BLaER1 treated with 17β-estradiol and CSF1 and Interleukin-3, amounts not matched to agents 10 nM and 100 nM (cell line): ENCODE measurements around the gene G6PC1.
A peak's percentile ranks its signal among the peaks of the same experiment; 100 is the strongest.
"Not testable (repeated sequence)": the region's sequence is repeated elsewhere in the genome, so short reads cannot be mapped to it uniquely, and the experiment has no call there.

Experiments used
- H3K27ac ChIP-seq, 11 experiments: shearing (Covaris generic); formaldehyde crosslinking; 2 replicates each; pipeline ENCODE4 v1.8.1; 2022
- H3K27me3 ChIP-seq, 11 experiments: shearing (Covaris generic); formaldehyde crosslinking; 2 replicates each; pipeline ENCODE4 v1.8.1; 2022
- H3K36me3 ChIP-seq, 11 experiments: shearing (Covaris generic); formaldehyde crosslinking; 2 replicates each; pipeline ENCODE4 v1.8.1; 2022
- H3K4me1 ChIP-seq, 10 experiments: shearing (Covaris generic); formaldehyde crosslinking; 2 replicates each; pipeline ENCODE4 v1.8.1; 2022
- H3K4me2 ChIP-seq, 11 experiments: shearing (Covaris generic); formaldehyde crosslinking; 2 replicates each; pipeline ENCODE4 v1.8.1; 2022
- H3K4me3 ChIP-seq, 10 experiments: shearing (Covaris generic); formaldehyde crosslinking; 2 replicates each; pipeline ENCODE4 v1.8.1; 2022
- H3K9ac ChIP-seq, 11 experiments: shearing (Covaris generic); formaldehyde crosslinking; 2 replicates each; pipeline ENCODE4 v1.8.1; 2022
- H3K9me3 ChIP-seq, 11 experiments: shearing (Covaris generic); formaldehyde crosslinking; replicated peaks in 1 of 11; 2 replicates each; pipeline ENCODE4 v1.8.1; 2022
- H4K20me1 ChIP-seq, 11 experiments: shearing (Covaris generic); formaldehyde crosslinking; 2 replicates each; pipeline ENCODE4 v1.8.1; 2022
- Cebpa-rat ChIP-seq, 11 experiments: shearing (Covaris generic); IDR thresholded peaks; 2 replicates each; pipeline ENCODE4 v1.8.1; 2022

G6PC1 gene

DNA sequence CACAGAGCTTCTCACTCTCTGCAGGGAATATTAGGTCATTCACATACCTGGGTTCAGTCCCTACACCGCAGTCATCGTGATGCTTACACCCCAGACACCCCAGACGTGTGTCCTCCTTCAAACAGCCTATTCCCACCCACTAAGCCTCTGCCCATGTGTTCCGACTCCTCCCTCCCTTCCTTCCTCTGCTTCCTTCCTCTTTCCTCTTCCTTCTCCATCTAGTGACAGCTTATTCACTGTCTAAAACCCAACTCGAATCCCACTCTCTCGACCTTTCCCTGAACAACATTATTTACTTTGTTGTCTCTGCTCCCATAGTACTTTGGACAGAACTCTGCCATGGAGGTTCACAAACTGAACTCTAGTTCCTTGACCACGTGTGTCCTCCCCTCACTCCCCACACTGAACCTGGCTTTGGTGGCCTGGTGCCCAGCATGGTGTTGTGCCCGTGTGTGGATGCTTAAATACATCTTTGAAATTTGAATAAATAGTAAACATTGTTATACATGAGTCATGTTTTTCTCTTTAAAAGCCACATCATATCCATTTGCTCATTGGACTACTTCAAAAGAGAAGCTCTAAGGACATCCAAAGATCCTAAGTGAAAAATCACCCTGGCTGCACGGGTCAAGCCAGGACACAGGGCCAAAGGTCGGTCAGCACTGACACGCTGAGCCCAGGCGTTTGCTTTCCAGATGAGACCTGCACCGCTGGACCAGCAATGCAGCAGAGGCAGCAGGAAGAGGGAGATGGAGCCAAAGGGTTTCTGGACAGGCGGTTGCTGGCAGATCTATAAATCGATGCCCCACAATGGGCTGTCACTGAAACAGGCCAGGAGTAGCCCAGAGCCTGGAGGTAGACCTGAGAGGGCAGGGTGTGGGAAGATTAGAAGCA, 14.1 kb upstream of the G6PC1 start:
- no peaks in the 10 kb centered on the region for H3K36me3 ChIP-seq
- H4K20me1 ChIP-seq = no peaks in the 10 kb centered on the region
- H3K27ac ChIP-seq = peak overlapping the region in 2 of 11 experiments; percentile 40 to 52; a peak in 4 of 22 replicates
- peak overlapping the region in 1 of 11 experiments; percentile 33; a peak in 1 of 22 replicates for H3K9ac ChIP-seq
- H3K4me2 ChIP-seq = peak overlapping the region; percentile 53 to 84 (median 76)
- peak overlapping the region in 1 of 10 experiments; percentile 22; a peak in 1 of 20 replicates for H3K4me3 ChIP-seq
- H3K4me1 ChIP-seq = peaks cover 13 to 62% (median 35%) of the 10 kb centered on the region in 10 experiments
- no peaks in the 10 kb centered on the region for H3K27me3 ChIP-seq
- TF ChIP-seq Cebpa-rat (IDR thresholded peaks at IDR 0.05) = no peak
- no peaks in the 10 kb centered on the region for H3K9me3 ChIP-seq

GRCh38 chr17:42889809-42890208, 10.8 kb upstream of the G6PC1 start:
- H3K4me3 ChIP-seq = no peak overlapping the region
- H3K4me1 ChIP-seq = peaks cover 26 to 86% (median 66%) of the 10 kb centered on the region in 10 experiments
- H3K4me2 ChIP-seq = no peak overlapping the region
- no peaks in the 10 kb centered on the region for H4K20me1 ChIP-seq
- no peak overlapping the region for H3K9ac ChIP-seq
- TF ChIP-seq Cebpa-rat (IDR thresholded peaks at IDR 0.05) = no peak
- no peaks in the 10 kb centered on the region for H3K36me3 ChIP-seq
- H3K27ac ChIP-seq = no peak overlapping the region
- H3K27me3 ChIP-seq = no peaks in the 10 kb centered on the region
- H3K9me3 ChIP-seq = no peaks in the 10 kb centered on the region

- no peaks in the 10 kb centered on the region for H4K20me1 ChIP-seq
- H3K4me2 ChIP-seq = peak overlapping the region in 8 of 11 experiments; percentile 67 to 91 (median 83); a peak in 14 of 22 replicates
- TF ChIP-seq Cebpa-rat (IDR thresholded peaks at IDR 0.05) = no peak
- H3K9me3 ChIP-seq = no peaks in the 10 kb centered on the region
- no peak overlapping the region for H3K4me3 ChIP-seq
- H3K9ac ChIP-seq = peak overlapping the region in 4 of 11 experiments; percentile 13 to 44 (median 22); a peak in 4 of 22 replicates
- peaks cover 16 to 86% (median 60%) of the 10 kb centered on the region in 10 experiments for H3K4me1 ChIP-seq
- peak overlapping the region in 9 of 11 experiments; percentile 11 to 80 (median 66); a peak in 17 of 22 replicates for H3K27ac ChIP-seq
- no peaks in the 10 kb centered on the region for H3K36me3 ChIP-seq
- H3K27me3 ChIP-seq = no peaks in the 10 kb centered on the region
These were observed 9.0 kb upstream of the G6PC1 start for GRCh38 chr17:42891539-42892152.

DNA sequence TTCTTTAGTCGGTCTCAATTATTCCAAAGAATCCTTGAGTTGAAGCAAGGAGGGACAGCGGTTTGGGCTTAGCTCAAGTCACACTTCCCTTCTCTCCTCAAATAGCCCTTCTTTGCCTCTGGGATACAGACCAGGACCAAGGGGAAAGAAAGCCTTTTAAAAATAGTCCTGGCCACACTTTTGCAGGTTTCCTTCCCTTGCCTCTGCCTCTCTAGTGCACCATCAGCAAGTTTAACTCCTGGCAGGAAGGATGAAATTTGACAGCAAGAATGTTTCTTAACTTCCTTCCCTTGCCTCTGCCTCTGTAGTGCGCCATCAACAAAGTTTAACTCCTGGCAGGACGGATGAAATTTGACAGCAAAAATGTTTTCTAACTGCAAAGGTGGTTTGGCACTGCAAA, 7.2 kb upstream of the G6PC1 start:
- peak overlapping the region; percentile 11 to 80 (median 64); a peak in 20 of 22 replicates for H3K27ac ChIP-seq
- no peaks in the 10 kb centered on the region for H3K9me3 ChIP-seq
- H3K4me3 ChIP-seq = peak overlapping the region in 6 of 10 experiments; percentile 15 to 49 (median 36); a peak in 7 of 20 replicates
- no peaks in the 10 kb centered on the region for H3K27me3 ChIP-seq
- TF ChIP-seq Cebpa-rat (IDR thresholded peaks at IDR 0.05) = 0 out of 22 replicates have a peak, but pooled peaks of 1 of the 11 experiments have one; percentile 23
- peak overlapping the region; percentile 52 to 91 (median 83) for H3K4me2 ChIP-seq
- H3K4me1 ChIP-seq = peaks cover 12 to 72% (median 51%) of the 10 kb centered on the region in 10 experiments
- H3K36me3 ChIP-seq = no peaks in the 10 kb centered on the region
- H4K20me1 ChIP-seq = no peaks in the 10 kb centered on the region
- peak overlapping the region in 10 of 11 experiments; percentile 11 to 71 (median 55); a peak in 16 of 22 replicates for H3K9ac ChIP-seq

DNA sequence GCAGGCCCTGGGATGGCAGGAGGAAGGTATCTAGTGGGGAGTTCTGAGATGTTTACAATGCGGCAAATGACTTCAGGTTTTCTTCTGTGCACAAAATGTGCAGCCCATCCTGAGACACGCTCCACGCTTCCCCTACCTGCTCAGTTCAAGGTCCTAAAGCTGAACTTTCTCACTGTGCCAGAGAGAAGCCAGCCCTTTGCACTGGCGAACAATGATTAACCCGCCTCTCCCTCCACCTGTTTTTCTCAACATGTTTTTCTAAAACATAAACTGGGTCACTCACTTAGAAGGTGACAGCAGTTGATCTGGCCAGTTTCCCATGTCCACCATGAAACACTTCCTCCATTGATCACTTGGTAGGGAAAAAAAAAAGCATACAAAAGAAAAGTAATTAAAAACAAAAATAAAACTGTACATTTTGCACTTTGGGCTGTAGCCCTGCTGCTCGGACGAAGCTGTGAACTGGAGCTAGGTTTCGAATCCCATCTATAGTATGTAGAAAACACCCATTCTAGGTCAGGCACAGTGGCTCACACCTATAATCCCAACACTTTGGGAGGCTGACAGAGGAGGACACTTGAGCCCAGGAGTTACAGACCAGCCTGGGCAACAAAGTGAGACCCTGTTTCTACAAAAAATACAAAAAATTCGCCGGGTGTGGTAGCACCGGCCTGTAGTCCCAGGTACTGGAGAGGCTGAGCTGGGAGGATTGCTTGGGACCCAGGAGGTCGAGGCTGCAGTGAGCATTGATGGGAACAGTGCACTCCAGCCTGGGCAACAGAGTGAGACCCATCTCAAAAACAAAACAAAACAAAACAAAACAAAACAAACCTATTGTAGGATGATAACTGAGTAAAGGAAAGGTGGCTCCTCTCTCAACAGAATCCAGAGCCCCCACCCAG, 6.1 kb upstream of the G6PC1 start:
- H3K9ac ChIP-seq = peak overlapping the region in 2 of 11 experiments; percentile 50 to 71; a peak in 3 of 22 replicates
- peaks cover 12 to 67% (median 49%) of the 10 kb centered on the region in 10 experiments for H3K4me1 ChIP-seq
- H3K36me3 ChIP-seq = no peaks in the 10 kb centered on the region
- no peaks in the 10 kb centered on the region for H3K27me3 ChIP-seq
- H3K9me3 ChIP-seq = no peaks in the 10 kb centered on the region
- H3K27ac ChIP-seq = peak overlapping the region in 10 of 11 experiments; percentile 15 to 80 (median 65); a peak in 15 of 22 replicates
- 0 out of 20 replicates have a peak overlapping the region, but pooled peaks of 1 of the 10 experiments have one; percentile 1 for H3K4me3 ChIP-seq
- H3K4me2 ChIP-seq = peak overlapping the region in 10 of 11 experiments; percentile 67 to 91 (median 83); a peak in 19 of 22 replicates
- no peak for TF ChIP-seq Cebpa-rat (IDR thresholded peaks at IDR 0.05)
- no peaks in the 10 kb centered on the region for H4K20me1 ChIP-seq

DNA sequence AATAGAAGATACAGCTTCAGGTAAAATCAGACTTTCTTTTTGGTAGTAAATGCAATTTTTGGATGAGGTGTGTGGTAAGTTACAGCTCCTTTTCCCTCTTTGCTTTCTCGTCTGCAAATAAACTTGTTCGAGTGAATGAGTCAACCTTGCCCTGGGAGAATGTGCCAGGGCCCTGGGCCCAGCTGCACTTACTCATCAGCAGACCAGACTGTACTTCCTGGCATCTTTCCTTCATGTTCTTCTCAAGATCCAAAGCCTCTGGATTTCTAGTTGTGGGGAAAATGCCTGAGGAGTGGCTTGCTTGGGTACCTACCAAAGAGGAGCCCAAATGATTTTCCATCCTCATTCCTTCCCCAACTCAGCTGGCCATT, 5.4 kb upstream of the G6PC1 start:
- Histone ChIP-seq H3K4me2 (peak overlapping the region in 10 of 11 experiments; percentile 0 to 91 (median 79); a peak in 18 of 22 replicates), H3K36me3 (no peaks in the 10 kb centered on the region), H3K27me3 (no peaks in the 10 kb centered on the region), H3K9me3 (no peaks in the 10 kb centered on the region), H3K4me1 (peaks cover 12 to 65% (median 49%) of the 10 kb centered on the region in 10 experiments), H3K9ac (peak overlapping the region in 2 of 11 experiments; percentile 16 to 50; a peak in 2 of 22 replicates), H4K20me1 (no peaks in the 10 kb centered on the region), H3K4me3 (0 out of 20 replicates have a peak overlapping the region, but pooled peaks of 1 of the 10 experiments have one; percentile 1), H3K27ac (peak overlapping the region in 7 of 11 experiments; percentile 18 to 80 (median 51); a peak in 10 of 22 replicates)
- TF ChIP-seq Cebpa-rat (IDR thresholded peaks at IDR 0.05) = no peak

DNA sequence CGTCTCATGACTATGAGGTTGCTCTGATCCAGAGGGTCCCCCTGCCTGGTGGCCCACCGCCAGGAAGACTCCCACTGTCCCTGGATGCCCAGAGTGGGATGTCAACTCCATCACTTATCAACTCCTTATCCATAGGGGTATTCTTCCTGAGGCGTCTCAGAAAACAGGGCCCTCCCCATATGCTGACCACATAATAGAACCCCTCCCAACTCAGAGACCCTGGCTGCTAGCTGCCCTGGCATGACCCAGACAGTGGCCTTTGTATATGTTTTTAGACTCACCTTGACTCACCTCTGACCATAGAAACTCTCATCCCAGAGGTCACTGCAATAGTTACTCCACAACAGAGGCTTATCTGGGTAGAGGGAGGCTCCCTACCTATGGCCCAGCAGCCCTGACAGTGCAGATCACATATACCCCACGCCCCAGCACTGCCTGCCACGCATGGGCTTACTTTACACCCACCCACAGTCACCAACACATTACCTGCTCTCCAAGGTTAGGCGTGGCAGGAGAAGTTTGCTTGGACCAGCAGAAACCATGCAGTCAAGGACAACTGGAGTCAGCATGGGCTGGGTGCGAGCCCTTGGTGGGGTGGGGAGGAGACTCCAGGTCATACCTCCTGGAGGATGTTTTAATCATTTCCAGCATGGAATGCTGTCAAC, 2.3 kb upstream of the G6PC1 start:
- Histone ChIP-seq H3K36me3 (no peaks in the 10 kb centered on the region), H4K20me1 (no peaks in the 10 kb centered on the region), H3K4me1 (peaks cover 7 to 60% (median 29%) of the 10 kb centered on the region in 10 experiments), H3K27ac (no peak overlapping the region), H3K9ac (no peak overlapping the region), H3K9me3 (no peaks in the 10 kb centered on the region), H3K27me3 (no peaks in the 10 kb centered on the region), H3K4me2 (no peak overlapping the region), H3K4me3 (no peak overlapping the region)
- no peak for TF ChIP-seq Cebpa-rat (IDR thresholded peaks at IDR 0.05)

DNA sequence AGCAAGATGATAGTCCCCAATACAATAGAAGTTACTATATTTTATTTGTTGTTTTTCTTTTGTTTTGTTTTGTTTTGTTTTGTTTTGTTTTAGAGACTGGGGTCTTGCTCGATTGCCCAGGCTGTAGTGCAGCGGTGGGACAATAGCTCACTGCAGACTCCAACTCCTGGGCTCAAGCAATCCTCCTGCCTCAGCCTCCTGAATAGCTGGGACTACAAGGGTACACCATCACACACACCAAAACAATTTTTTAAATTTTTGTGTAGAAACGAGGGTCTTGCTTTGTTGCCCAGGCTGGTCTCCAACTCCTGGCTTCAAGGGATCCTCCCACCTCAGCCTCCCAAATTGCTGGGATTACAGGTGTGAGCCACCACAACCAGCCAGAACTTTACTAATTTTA, 618 bp upstream of the G6PC1 start:
- H3K27ac ChIP-seq, H3K9me3 ChIP-seq, H3K27me3 ChIP-seq, H4K20me1 ChIP-seq, H3K9ac ChIP-seq, H3K4me2 ChIP-seq, H3K36me3 ChIP-seq, H3K4me3 ChIP-seq: not testable (repeated sequence)
- H3K4me1 ChIP-seq = peaks cover 0 to 48% (median 12%) of the 10 kb centered on the region in 10 experiments; a peak in 16 of 20 replicates
